ENCODE results near the gene ACP4. TPM values are rescaled to one million over a fixed set of nuclear protein-coding genes. Genes with fewer than 3 reads are reported as not detected.
A peak's percentile ranks its signal among the peaks of the same experiment; 100 is the strongest.
"Not testable (repeated sequence)": the region's sequence is repeated elsewhere in the genome, so short reads cannot be mapped to it uniquely, and the experiment has no call there.

The ACP4 gene
- total RNA-seq, 2 donors from 2014 or later = not detected

DNA sequence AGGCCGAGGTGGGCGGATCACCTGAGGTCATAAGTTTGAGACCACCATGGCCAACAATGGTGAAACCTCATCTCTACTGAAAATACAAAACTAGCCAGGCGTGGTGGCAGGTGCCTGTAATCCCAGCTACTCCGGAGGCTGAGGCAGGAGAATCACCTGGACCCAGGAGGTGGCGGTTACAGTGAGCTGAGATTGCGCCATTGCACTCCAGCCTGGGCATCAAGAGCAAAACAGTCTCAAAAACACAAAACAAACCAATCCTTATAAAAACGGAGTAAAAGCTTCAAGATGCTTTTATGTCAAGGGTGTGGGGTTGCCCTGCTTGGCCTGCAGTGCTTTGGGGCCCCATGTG, 7.2 kb downstream of the ACP4 start:
- no peak for ATAC-seq
- no peak for DNase-seq (ENCODE audit: low spot score)
- Mint-ChIP-seq H3K36me3 (peaks cover 7% of the 10 kb centered on the region), H3K4me1 (ENCODE audit: low read depth in 2 of 2) (peaks cover 6 to 8% of the 10 kb centered on the region in 2 donors), H3K27me3 (no peaks in the 10 kb centered on the region), H3K4me3 (no peak overlapping the region), H3K9me3 (no peaks in the 10 kb centered on the region), H3K27ac (no peak overlapping the region)

DNA sequence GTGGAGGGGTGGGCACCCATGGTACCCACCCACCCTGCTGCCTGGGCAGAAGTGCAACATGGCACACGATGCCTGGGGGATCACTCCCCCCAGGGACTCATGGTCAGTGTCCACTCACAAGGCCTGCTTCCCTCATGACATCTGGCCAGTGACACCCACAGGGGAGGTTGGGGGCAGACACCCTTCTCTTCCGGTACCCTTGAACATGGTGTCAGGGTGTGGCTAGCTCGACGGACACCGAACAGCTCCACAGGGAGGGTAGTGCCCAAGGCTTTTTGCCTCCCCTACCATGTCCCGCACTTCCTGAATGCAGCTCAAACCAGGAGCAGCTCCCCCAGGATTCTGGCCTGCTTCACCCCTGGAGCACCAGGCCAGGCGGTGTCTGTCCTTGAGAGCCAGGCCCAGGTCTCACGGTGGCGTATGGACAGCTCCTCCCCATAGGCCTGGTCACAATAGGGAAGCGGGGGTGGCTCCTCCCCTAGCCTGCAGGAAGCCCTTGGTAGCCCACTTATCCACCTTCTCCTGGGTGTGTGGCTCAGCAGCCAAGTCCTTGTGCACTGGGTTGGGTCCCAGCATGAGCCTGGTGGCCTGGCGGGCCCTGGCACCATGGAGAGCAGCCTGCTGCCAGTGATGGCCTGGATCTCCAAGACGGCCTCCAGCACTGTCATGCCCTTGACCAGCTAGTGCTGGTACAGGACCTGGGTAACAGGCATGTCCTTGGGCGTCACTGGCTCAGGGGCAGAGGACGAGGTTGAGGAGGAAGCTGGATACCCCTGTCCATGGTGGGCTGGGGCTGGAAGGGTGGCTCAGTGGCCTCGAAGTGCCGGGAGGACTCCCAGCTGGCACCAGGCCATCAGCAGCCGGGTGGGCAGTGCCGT, 7.8 kb downstream of the ACP4 start:
- Mint-ChIP-seq H3K4me1 (ENCODE audit: low read depth in 2 of 2) (peaks cover 11 to 12% of the 10 kb centered on the region in 2 donors), H3K27me3 (no peaks in the 10 kb centered on the region), H3K27ac (no peak overlapping the region), H3K4me3 (no peak overlapping the region), H3K9me3 (no peaks in the 10 kb centered on the region), H3K36me3 (peaks cover 12% of the 10 kb centered on the region)
- ATAC-seq = no peak
- no peak for DNase-seq (ENCODE audit: low spot score)

DNA sequence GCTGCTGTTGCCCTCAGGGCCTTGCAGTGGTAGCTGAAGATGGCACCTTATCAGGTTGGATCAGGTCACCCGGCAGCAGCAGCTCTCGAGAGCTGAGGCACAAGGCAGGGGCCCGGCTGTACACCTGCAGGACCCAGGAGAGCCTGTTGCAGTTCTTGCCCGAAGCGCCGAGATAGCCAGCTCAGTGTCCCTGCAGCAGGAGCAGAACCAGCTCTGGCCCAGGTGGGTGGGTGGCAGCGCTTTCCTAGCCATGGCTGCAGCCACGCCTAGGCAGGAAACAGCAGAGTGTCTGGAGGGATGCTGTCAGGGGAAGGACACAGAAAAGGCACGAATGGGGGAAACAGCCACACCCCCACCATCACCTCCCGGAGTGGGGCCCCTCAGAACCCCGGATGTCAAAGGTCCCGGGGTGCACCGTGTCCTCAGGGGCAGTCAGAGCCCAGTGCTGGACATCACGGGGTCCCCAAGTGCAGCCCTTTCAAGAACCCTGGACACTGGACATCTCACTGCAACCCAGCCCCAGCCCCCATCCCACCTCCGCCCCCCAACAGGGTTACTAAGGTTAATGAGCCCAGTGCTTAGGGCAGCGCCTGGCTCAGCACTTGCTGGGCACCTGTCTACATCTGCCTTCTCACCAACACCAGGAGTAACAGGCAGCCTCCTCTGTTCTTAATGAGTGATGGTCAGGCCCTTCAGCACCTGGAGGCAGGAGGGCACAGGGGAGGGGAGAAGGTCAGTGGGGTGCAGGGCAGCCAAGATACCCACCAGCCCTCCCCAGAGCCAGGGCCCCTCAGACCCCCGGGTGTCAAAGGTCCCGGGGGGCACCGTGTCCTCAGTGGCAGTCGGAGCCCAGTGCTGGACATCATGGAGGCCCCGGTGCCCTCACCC, 8.7 kb downstream of the ACP4 start:
- DNase-seq (ENCODE audit: low spot score) (no peak), ATAC-seq (no peak)
- H3K36me3 Mint-ChIP-seq = peaks cover 17% of the 10 kb centered on the region
- peaks cover 17 to 18% of the 10 kb centered on the region in 2 donors for H3K4me1 Mint-ChIP-seq (ENCODE audit: low read depth in 2 of 2)
- H3K27me3 Mint-ChIP-seq = no peaks in the 10 kb centered on the region
- no peak overlapping the region for H3K4me3 Mint-ChIP-seq
- H3K9me3 Mint-ChIP-seq = no peaks in the 10 kb centered on the region
- no peak overlapping the region for H3K27ac Mint-ChIP-seq

DNA sequence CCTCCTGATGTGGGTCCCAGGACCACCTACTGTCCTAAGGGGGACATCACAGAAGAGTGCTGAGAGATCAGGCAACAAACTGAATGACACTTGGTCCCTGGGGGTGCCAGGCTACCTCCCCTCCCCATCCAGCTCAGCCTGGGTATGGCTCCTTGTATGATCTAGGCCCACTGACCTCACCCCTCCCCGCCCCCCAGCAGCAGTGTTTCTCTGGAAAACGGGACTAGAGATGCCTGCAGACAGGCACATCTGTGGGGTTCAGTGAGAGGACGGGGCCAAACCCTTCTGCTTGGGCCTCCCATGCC, 9.3 kb downstream of the ACP4 start:
- H3K27ac Mint-ChIP-seq = no peak overlapping the region
- ATAC-seq = no peak

DNA sequence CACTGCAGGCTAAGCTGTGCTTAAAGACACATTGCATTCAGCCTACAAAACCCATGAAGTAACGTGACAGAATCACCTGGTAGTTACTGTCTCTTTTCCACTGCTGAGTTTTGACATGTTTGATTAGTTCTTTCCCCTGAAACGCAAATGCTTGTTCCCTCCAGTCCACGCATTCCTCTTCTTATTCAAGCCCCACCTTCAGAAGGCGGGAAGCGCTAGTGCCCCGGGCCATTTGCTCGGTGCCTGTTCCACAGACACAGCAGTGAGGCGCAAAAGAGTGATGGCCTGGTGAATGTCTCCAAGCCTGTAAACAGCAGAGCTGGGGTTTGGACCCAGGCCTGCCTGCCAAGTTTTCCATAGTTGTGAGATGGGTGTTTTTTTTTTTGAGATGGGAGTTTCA, 10.9 kb downstream of the ACP4 start:
- no peak for ATAC-seq
- Mint-ChIP-seq H3K4me3 (peak overlapping the region; percentile 51), H3K36me3 (peaks cover 22% of the 10 kb centered on the region), H3K27me3 (no peaks in the 10 kb centered on the region), H3K9me3 (no peaks in the 10 kb centered on the region), H3K4me1 (ENCODE audit: low read depth in 2 of 2) (peaks cover 26 to 31% of the 10 kb centered on the region in 2 donors), H3K27ac (peak overlapping the region; percentile 27 to 33)
- no peak for DNase-seq (ENCODE audit: low spot score)

More for the DNA sequence above, 9.3 kb downstream of the ACP4 start:
- Mint-ChIP-seq H3K4me1 (ENCODE audit: low read depth in 2 of 2) (peaks cover 20 to 21% of the 10 kb centered on the region in 2 donors), H3K9me3 (no peaks in the 10 kb centered on the region), H3K27me3 (no peaks in the 10 kb centered on the region), H3K36me3 (peaks cover 21% of the 10 kb centered on the region), H3K4me3 (no peak overlapping the region)
- DNase-seq (ENCODE audit: low spot score) = no peak

DNA sequence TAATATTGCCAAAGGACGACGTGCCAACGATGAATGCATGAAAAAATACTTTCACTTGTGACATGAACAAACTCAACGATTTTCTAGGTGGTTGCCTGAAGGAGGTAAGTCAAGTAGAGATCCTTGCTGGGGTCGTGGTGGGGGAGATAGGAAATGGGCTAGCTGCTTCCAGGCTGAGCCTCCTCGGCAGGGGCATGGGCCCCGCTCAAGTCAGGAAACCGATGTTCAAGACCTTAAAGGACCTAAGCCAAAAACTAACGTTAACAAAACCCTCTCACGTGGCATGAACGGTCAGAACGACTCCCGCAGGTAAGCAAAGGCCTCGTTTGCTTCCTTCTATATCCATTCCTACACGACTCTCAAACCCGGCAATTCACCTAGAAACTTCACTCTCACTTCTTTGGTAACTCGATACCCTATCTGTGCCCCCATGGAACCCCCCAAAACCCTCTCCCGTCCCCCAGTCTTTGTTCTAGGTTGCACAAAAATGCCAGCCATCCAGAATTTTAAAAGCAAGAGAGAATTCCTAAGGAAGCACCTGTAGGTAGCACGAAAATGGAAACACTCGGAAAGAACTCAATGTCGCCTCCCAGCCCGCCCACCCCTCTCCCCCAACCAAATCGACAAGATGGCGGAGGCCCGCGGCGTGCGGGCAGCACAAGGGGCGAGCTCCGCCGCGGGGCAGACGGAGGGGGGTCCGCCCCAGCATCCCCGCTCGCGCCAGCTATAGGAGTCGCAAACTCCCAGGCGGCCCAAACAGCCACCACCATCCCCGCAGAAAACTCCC, 13.6 kb downstream of the ACP4 start:
- peak in 1 of 2 donors; percentile 2 for ATAC-seq
- H3K9me3 Mint-ChIP-seq = no peaks in the 10 kb centered on the region

DNA sequence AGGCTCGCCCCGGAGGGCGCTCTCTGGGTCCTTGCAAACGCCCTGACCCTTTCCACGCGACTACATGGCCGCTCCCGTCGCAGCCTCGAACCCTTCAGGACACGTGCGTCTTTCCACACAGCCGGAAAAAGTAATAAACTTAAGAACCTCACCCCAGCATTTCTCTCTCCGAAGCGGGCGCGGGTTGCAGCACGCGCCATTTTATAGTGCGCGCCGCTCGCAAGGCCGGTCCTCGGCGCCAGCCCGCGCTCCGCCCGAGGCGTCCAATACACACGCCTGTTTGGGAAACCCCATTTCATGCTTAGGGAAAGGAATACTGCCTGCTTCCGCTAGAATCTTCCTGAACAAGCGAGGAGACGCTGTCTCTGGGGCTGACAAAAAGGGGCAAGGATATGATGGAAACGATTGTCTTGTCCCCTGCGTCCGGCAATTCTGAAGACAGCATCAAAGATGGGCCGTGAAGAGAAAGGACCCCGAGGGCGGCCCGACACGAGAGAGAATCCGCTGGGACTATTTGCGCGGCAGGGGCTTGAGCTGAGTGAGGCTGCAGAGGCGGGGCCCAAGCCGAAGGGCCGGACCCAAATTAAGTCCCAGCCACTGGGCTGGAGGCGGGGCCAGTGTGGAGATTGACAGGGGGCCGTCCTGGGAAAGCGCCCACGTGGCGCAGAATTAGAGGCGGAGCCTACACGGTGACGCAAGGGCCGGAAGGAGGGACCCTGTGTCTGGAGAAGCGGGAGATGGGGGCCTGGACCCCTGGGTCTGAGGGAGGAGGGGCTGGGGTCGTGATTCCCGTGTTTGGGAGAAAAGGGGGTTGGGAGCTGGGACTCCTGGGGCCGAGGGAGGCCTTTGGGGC, 14.4 kb downstream of the ACP4 start:
- DNase-seq (ENCODE audit: low spot score) (peak; percentile 98), ATAC-seq (peak; percentile 99)
- H3K9me3 Mint-ChIP-seq = no peaks in the 10 kb centered on the region
- peak overlapping the region; percentile 98 to 99 for H3K27ac Mint-ChIP-seq
- H3K36me3 Mint-ChIP-seq = peaks cover 22% of the 10 kb centered on the region
- H3K27me3 Mint-ChIP-seq = peaks cover 2% of the 10 kb centered on the region in 2 donors
- H3K4me1 Mint-ChIP-seq (ENCODE audit: low read depth in 2 of 2) = peaks cover 30 to 33% of the 10 kb centered on the region in 2 donors
- H3K4me3 Mint-ChIP-seq = peak overlapping the region; percentile 93

More for the DNA sequence above, 13.6 kb downstream of the ACP4 start:
- no peaks in the 10 kb centered on the region for H3K27me3 Mint-ChIP-seq
- peak overlapping the region; percentile 98 to 99 for H3K27ac Mint-ChIP-seq
- DNase-seq (ENCODE audit: low spot score) = no peak
- peaks cover 30 to 33% of the 10 kb centered on the region in 2 donors for H3K4me1 Mint-ChIP-seq (ENCODE audit: low read depth in 2 of 2)
- H3K4me3 Mint-ChIP-seq = peak overlapping the region; percentile 93
- peaks cover 22% of the 10 kb centered on the region for H3K36me3 Mint-ChIP-seq

DNA sequence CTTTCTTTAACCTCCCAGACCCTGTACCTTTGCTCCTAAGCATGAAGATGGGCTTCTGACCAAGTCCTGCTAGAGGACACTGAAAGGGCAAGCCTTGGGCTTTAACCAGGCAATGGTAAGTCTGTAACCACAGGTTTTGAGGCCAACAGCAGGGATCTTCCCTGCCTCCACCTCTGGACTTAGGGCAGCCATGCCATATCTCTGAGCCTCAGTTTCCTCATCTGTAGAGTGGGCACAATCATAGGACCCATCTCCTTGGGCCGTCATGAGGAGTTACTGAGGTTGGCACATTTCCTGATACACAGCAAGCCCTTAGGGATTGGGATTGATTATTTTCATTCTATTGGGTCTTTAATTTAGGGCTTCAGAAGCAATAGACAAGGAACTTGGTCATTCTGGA, 18.6 kb downstream of the ACP4 start:
- Mint-ChIP-seq H3K4me1 (ENCODE audit: low read depth in 2 of 2) (peaks cover 12 to 16% of the 10 kb centered on the region in 2 donors), H3K4me3 (no peak overlapping the region), H3K27ac (no peak overlapping the region), H3K9me3 (peaks cover 6% of the 10 kb centered on the region), H3K27me3 (peaks cover 11 to 27% of the 10 kb centered on the region in 2 donors), H3K36me3 (peaks cover 6% of the 10 kb centered on the region)
- ATAC-seq = no peak
- DNase-seq (ENCODE audit: low spot score) = no peak

DNA sequence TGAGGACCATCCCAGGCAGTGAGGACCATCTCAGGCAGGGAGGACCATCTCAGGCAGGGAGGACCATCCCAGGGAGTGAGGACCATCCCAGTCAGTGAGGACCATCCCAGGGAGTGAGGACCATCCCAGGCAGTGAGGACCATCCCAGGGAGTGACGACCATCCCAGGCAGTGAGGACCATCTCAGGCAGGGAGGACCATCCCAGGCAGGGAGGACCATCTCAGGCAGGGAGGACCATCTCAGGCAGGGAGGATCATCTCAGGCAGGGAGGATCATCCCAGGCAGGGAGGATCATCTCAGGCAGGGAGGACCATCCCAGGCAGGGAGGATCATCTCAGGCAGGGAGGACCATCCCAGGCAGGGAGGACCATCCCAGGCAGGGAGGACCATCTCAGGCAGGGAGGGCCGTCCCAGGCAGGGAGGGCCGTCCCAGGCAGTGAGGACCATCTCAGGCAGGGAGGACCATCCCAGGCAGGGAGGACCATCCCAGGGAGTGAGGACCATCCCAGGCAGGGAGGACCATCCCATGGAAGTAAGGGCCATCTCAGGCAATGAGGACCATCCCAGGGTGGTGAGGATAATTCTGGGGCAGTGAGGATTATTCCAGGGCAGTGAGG, 21.5 kb downstream of the ACP4 start:
- not testable (repeated sequence) for H3K4me1 Mint-ChIP-seq (ENCODE audit: low read depth in 2 of 2); ATAC-seq; H3K9me3 Mint-ChIP-seq; DNase-seq (ENCODE audit: low spot score); H3K36me3 Mint-ChIP-seq; H3K27ac Mint-ChIP-seq; H3K4me3 Mint-ChIP-seq
- H3K27me3 Mint-ChIP-seq = peaks cover 28 to 53% of the 10 kb centered on the region in 2 donors

DNA sequence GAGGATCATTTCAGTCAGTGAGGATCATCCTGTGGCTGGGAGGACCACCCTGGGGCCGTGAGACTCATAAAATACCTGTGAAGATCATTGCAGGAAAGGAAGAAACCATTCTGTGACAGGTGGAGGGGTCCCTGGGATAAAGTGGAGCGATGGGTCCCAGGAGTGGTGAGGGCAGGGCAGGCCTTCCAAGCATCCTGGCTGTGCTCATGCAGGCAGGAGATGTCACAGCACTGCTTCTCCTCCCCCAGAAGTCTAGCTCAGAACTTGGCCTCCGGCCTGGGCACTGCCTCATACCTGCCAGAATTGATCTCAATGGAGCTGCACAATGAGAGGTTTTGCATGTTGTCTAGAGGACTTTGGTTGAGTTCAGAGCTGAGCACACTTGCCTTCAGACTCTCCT, 22.3 kb downstream of the ACP4 start:
- Mint-ChIP-seq H3K27ac (no peak overlapping the region), H3K4me1 (ENCODE audit: low read depth in 2 of 2) (peaks cover 0 to under 1% of the 10 kb centered on the region in 2 donors), H3K36me3 (no peaks in the 10 kb centered on the region), H3K9me3 (peaks cover 6% of the 10 kb centered on the region), H3K4me3 (no peak overlapping the region), H3K27me3 (peaks cover 33 to 60% of the 10 kb centered on the region in 2 donors)
- DNase-seq (ENCODE audit: low spot score) (no peak), ATAC-seq (no peak)

DNA sequence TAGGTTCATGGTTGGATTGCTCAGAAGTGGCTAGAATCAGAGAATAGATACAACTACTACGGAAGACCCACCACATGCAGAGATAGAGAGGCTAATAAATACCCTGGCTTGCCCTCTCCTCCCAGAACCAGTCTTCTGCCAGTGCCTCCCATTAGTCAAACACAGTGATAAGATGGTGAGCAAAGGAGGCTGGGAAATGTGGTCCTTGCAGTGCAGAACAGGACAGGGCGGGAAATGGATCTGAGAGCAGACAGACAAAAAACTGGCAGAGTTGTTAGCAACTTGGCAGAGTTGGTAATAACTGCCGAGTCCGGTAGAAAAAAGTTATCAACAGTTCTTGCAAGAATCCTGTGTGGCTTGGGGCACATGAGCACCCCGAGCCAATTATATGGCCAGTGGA, 24.7 kb downstream of the ACP4 start:
- Mint-ChIP-seq H3K27me3 (peaks cover 40 to 69% of the 10 kb centered on the region in 2 donors), H3K4me3 (no peak overlapping the region), H3K9me3 (peaks cover 4% of the 10 kb centered on the region), H3K36me3 (no peaks in the 10 kb centered on the region), H3K27ac (no peak overlapping the region), H3K4me1 (ENCODE audit: low read depth in 2 of 2) (peaks cover 4 to 6% of the 10 kb centered on the region in 2 donors)
- ATAC-seq = no peak
- DNase-seq (ENCODE audit: low spot score) = no peak

DNA sequence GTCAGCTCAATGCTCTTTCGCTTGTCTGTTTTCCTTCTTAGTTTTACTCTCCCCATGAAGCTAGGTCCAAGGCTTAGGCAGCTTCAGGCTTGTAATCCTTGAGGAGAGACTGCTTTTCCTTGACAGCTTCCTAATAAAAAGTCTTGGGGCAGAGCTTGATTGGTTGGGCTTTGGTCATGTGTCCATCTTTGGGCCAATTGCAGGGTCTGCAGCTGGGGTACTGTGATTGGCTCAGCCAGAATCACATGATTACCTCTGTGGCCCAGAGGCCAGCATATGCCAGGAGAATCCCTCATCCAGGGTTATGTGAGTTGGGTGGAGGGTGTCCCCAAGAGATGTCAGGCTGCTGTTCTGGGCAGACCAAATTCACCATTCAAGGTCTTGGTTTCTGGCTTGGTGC, 25.2 kb downstream of the ACP4 start:
- Mint-ChIP-seq H3K36me3 (no peaks in the 10 kb centered on the region), H3K27me3 (peaks cover 43 to 69% of the 10 kb centered on the region in 2 donors), H3K4me3 (no peak overlapping the region), H3K4me1 (ENCODE audit: low read depth in 2 of 2) (peaks cover 7 to 8% of the 10 kb centered on the region in 2 donors), H3K27ac (no peak overlapping the region), H3K9me3 (peaks cover under 1% of the 10 kb centered on the region)
- ATAC-seq (no peak), DNase-seq (ENCODE audit: low spot score) (no peak)
